H1 (cell line): Measurements from ENCODE around the gene CAPN11. TPM values are rescaled to one million over a fixed set of nuclear protein-coding genes. Genes with fewer than 3 reads are reported as not detected.

Source experiments
- CTBP2 ChIP-seq: IDR thresholded peaks from 2 replicates; pipeline ENCODE4 v1.7.0; 2011; ENCODE audit warnings: borderline replicate concordance, mild to moderate bottlenecking, moderate library complexity, mixed read lengths, low read length; ENCODE audit not compliant: insufficient read depth, insufficient read length
- EZH2 ChIP-seq: fragments of 200-600 bp; sonication (generic); IDR thresholded peaks from 2 replicates; pipeline ENCODE4 v1.7.1; 2012; ENCODE audit warnings: low read depth, mild to moderate bottlenecking, moderate library complexity, low read length, inconsistent platforms; ENCODE audit not compliant: severe bottlenecking
- GABPA ChIP-seq: IDR thresholded peaks from 2 replicates; pipeline ENCODE4 v1.6.1; 2011; ENCODE audit warnings: mild to moderate bottlenecking, low read length, moderate library complexity, borderline replicate concordance; ENCODE audit not compliant: insufficient read depth
- GTF2F1 ChIP-seq: IDR thresholded peaks from 2 replicates; pipeline ENCODE4 v1.6.1; 2012; ENCODE audit warnings: low read depth, low read length, improper control_type of control experiment, borderline replicate concordance
- KDM4A ChIP-seq: IDR thresholded peaks from one replicate; pipeline ENCODE4 v1.7.1; 2012; ENCODE audit warnings: low read depth, mild to moderate bottlenecking, moderate library complexity, low read length, inconsistent platforms; ENCODE audit not compliant: severe bottlenecking
- POLR2A ChIP-seq, 2 experiments: IDR thresholded peaks; 1 replicate in 1 of 2; 2 replicates in 1 of 2; pipeline ENCODE4 v1.6.1; 2011; ENCODE audit warnings: low read depth in 2 of 2, low read length in 2 of 2, mild to moderate bottlenecking in 2 of 2; ENCODE audit errors: control extremely low read depth in 1 of 2
- POLR2AphosphoS5 ChIP-seq: IDR thresholded peaks from 2 replicates; pipeline ENCODE4 v1.6.1; 2011; ENCODE audit warnings: low read depth, low read length
- polyA plus RNA-seq, 7 experiments: library from polyadenylated mRNA; depleted of rRNA in 3 of 7; stranded (reverse) in 5 of 7; unstranded in 2 of 7; fragments of >200 nt in 5 of 7; fragments of 200-250 nt in 2 of 7; gene quantifications; 1 replicate in 5 of 7; 2 replicates in 1 of 7; 4 replicates in 1 of 7; pipeline versions ENCODE4 v1.2.1 to v1.2.3, GENCODE V29; 2011 to 2013; ENCODE audit warnings: missing spikeins in 2 of 7, mixed read lengths in 2 of 7
- total RNA-seq: library from RNA; stranded (reverse); fragmentation: NEBNext Ultra II Directional; extraction: Animal tissue kit (Norgen Biotek cat#: 25700); gene quantifications from 2 replicates; pipeline ENCODE4 v1.2.1, GENCODE V29; 2021
- TF ChIP-seq, protein P1 (sequence below), 3 experiments: IDR thresholded peaks; 1 replicate in 2 of 3; 2 replicates in 1 of 3; pipeline versions ENCODE4 v1.5.1 to v1.6.1; 2011; ENCODE audit warnings: low read length in 3 of 3, mild to moderate bottlenecking in 3 of 3, inconsistent platforms in 2 of 3, low read depth in 1 of 3, moderate library complexity in 1 of 3; ENCODE audit not compliant: insufficient read depth in 1 of 3; ENCODE audit errors: control extremely low read depth in 1 of 3

Gene CAPN11
- total and polyA plus RNA-seq, 2 of the 8 experiments (the other 6 are each of a cell fraction or from before 2014, with no cell fraction given): 0.95 to 0.97 TPM

DNA sequence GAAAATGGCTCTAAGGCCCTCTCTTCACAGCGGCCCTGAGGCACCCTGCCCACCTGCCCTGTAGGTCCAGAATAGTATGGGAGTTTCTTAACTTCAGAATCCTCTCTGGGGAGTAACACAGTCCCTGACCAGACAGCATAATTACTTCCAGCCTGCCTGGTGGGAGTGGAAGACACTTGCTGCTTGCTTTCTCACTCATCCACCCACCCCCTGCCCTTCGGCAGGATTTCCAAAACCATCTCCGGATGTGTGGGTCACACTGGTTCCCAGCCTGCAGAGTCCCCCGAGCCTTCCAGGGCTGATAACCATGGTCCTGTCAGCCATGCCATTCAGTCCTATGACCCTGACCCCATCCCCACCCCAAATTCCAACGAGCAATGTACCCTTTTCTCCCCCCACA, 70.2 kb downstream of the CAPN11 start (continued):
- TF ChIP-seq, protein P1, sequence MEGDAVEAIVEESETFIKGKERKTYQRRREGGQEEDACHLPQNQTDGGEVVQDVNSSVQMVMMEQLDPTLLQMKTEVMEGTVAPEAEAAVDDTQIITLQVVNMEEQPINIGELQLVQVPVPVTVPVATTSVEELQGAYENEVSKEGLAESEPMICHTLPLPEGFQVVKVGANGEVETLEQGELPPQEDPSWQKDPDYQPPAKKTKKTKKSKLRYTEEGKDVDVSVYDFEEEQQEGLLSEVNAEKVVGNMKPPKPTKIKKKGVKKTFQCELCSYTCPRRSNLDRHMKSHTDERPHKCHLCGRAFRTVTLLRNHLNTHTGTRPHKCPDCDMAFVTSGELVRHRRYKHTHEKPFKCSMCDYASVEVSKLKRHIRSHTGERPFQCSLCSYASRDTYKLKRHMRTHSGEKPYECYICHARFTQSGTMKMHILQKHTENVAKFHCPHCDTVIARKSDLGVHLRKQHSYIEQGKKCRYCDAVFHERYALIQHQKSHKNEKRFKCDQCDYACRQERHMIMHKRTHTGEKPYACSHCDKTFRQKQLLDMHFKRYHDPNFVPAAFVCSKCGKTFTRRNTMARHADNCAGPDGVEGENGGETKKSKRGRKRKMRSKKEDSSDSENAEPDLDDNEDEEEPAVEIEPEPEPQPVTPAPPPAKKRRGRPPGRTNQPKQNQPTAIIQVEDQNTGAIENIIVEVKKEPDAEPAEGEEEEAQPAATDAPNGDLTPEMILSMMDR (IDR thresholded peaks at IDR 0.05; ENCODE audit: control extremely low read depth in 1 of 3, insufficient read depth in 1 of 3, low read depth in 1 of 3, low read length in 3 of 3): no peak
- TF ChIP-seq POLR2A (IDR thresholded peaks at IDR 0.05; ENCODE audit: control extremely low read depth in 1 of 2, low read depth in 2 of 2, low read length in 2 of 2) (no peak), GTF2F1 (no peak), POLR2AphosphoS5 (no peak), EZH2 (no peak), KDM4A (no peak), GABPA (no peak), CTBP2 (no peak)
